HFF-Myc (cell line): ENCODE measurements around the gene FAM241B.

ENCODE experiments used
- DNase-seq: peaks from one replicate; pipeline ENCODE4 v3.0.0-alpha.2; 2011; ENCODE audit warnings: low read depth; ENCODE audit errors: extremely low read depth
- H3K4me3 ChIP-seq: replicated peaks from 2 replicates; pipeline ENCODE4 v1.5.1; 2011; ENCODE audit warnings: low read depth, mild to moderate bottlenecking, control low read depth, low read length
- CTCF ChIP-seq: IDR thresholded peaks from 2 replicates; pipeline ENCODE4 v1.5.1; 2012; ENCODE audit warnings: mild to moderate bottlenecking, low read depth, low read length, control low read depth; ENCODE audit errors: missing control alignments

The FAM241B gene

GRCh38 chr10:69660296-69660695 lies 30.2 kb downstream of the FAM241B start:
- TF ChIP-seq CTCF, result no peak
- no peak for DNase-seq
- H3K4me3 ChIP-seq, result no peak overlapping the region

- no peak for TF ChIP-seq CTCF
- no peak for DNase-seq
- H3K4me3 ChIP-seq, result no peak overlapping the region
Observed at GRCh38 chr10:69661414-69662172, 31.5 kb downstream of the FAM241B start.

GRCh38 chr10:69662173-69662877 lies 32.3 kb downstream of the FAM241B start:
- no peak for DNase-seq
- no peak for TF ChIP-seq CTCF
- H3K4me3 ChIP-seq, result no peak overlapping the region

- TF ChIP-seq CTCF, result no peak
- DNase-seq, result no peak
- H3K4me3 ChIP-seq, result no peak overlapping the region
Observed at GRCh38 chr10:69662901-69663300, 32.9 kb downstream of the FAM241B start.

GRCh38 chr10:69663369-69663947 lies 33.4 kb downstream of the FAM241B start:
- no peak for DNase-seq
- TF ChIP-seq CTCF, result no peak
- H3K4me3 ChIP-seq, result no peak overlapping the region

GRCh38 chr10:69665474-69666320 lies 35.6 kb downstream of the FAM241B start:
- no peak overlapping the region for H3K4me3 ChIP-seq
- TF ChIP-seq CTCF, result no peak
- DNase-seq, result no peak
